HG03045 (cell line): ENCODE results near the gene SLC30A4.

ENCODE experiments used
- ATAC-seq: cut with Tn5 transposase; IDR thresholded peaks from one replicate; pipeline ENCODE4 v1.9.1; 2021; ENCODE audit warnings: mild to moderate bottlenecking, moderate library complexity; ENCODE audit not compliant: unreplicated experiment

The SLC30A4 gene

GRCh38 chr15:45454814-45455213 lies 67.7 kb downstream of the SLC30A4 start:
- peak; percentile 65 for ATAC-seq

DNA sequence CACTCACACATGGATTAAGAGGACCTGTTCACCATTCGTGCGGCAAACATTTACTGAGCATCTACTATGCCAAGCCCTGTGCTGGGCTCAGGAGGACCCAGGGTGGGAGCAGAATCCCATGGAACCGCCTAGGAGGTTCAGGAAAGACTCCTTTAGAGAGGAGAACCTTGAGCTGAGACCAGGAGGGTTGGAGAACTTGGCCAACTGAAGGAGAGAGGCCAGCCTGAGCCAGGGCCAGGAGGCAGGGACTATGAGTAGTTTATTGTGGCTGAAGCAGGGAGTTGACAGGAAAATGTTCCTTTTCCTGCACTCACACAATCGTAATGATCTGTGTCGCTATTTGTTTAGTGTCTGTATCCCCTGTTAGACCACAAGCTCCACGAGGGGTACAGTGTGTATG lies 71.3 kb downstream of the SLC30A4 start:
- no peak for ATAC-seq

DNA sequence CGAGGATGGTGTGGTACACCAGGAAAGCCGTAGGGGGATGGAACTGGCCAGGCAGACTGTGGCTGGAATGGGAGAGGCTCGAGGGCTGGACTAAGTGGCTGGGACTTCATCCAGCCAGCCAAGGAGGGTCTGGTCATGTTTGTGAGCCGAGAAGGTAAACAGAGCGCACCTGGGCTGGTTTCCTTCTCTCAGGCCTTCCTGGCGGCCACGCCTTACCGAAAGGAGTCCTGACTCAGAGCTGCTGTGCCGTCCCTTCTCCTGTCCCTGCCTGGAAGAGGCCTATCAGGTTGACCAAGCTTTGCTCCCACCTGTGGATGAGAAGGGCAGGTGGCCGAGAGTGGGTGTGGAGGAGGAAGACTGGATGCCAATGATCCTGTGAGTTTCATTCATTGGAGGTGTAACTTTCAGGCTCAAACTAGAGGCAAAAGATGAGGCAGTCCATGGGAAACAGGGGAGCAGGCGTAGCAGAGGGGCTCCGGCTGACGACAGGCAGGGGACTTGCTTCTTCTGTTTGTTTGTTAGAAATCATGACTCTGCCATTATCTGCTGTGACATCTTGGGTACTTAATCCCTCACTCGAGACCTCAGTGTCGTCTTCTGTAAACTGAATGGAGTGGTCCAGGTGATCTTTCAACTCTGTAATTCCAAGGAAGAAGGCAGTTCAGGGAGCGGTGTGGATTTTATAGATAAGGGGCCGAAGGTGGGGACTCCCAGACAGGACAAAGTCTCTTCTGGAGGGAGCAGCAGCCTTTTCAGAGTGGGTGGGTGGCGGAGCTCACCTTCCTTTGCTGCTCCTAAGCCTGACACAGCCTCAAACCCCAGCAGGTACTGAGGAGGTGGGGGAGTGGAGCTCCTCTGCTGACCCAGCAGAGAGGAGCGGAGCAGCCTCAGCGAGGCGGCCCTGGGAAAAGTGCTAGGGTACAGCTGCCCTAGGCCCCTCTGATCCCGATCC lies 72.4 kb downstream of the SLC30A4 start:
- no peak for ATAC-seq

- no peak for ATAC-seq
These were observed 73.2 kb downstream of the SLC30A4 start for GRCh38 chr15:45449395-45449794.

DNA sequence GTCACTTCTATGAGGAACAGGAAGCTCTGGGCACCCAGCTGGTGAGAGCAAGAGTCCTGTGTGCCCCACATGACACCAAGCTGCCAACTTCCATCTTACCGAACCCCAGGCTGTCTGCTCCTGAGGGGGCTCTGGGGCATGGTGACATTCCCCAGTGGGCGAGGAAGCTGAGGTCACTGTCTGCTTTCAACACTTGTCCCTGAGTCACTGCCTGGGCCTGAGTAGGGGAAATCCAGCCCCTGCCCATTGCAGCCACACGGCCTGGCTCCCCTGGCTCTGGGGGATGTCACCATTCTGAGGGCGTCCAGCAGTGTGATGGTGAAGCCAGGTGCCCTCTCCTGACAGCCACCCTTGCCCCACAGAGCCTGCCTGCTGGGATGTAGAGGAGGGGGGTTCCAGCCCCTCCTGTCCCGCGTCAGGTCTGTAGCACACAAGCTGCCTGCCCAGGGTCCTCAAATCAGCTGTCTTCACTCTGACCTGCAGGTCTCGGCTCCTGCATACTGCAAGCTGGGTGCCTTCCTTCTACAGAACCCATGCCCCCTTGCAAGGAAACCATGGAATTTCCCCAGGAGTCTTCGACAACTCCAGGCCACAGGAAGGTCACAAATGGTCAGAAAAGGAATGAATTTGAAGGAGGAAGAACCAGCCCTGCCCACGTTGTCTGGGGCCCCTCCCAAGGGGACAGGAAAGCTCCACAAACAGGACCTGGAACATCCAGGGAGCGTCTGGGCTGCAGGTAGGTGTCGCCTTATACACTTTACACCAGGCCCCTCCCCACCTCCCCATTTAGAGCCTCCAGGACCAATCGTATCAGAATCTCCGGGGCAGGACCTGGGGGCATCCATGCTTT lies 74.3 kb downstream of the SLC30A4 start:
- ATAC-seq, result peak; percentile 44

DNA sequence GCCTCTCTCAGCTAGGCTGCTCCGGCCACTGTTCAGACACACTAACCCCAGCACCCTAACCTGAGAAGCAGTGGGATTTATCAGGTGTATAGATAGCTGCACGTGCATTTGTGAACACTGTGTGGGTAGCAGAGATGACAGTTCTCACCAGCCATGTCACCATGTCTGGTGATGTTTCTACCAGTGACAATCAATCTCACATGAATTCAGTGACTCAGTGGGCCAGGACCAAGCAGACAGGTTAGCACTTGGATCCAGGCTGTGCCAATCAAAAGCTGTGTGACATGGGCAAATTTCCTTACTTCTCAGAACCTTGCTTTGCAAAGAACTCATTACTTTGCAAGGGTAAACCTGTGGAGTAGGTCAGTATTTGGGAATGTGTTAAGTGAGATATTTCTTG lies 78.9 kb downstream of the SLC30A4 start:
- no peak for ATAC-seq

DNA sequence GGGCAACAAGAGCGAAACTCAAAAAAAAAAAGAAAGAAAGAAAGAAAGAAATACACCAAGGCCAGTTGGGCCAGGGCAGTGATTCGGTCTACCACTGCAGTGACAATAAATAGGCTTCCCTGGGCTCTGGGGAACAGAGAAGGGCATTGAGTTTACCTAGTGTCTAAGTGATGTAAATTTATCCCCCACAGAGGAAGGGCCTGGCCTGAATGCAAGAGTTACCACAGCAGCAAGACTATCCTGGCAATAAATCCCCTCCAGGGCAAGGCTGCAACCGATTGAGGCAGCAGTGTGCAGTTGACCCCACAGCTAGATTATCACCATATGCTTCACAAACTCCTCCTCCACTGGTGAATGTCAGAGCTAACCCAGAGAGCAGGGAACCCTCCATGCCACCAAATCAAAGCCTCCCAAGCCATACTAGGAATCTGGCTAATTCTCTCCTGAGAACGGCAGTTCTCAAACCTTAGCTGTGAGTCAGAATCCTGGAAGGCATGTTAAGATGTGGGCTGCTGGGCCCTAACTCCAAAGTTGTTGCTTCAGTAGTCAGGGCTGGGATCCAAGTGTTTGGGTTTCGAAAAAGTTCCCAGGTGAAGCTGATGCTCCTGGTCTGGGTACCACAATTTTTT lies 79.9 kb downstream of the SLC30A4 start:
- no peak for ATAC-seq

- no peak for ATAC-seq
These were observed 80.9 kb downstream of the SLC30A4 start for GRCh38 chr15:45441686-45442085.

GRCh38 chr15:45441036-45441435 lies 81.5 kb downstream of the SLC30A4 start:
- ATAC-seq, result no peak

DNA sequence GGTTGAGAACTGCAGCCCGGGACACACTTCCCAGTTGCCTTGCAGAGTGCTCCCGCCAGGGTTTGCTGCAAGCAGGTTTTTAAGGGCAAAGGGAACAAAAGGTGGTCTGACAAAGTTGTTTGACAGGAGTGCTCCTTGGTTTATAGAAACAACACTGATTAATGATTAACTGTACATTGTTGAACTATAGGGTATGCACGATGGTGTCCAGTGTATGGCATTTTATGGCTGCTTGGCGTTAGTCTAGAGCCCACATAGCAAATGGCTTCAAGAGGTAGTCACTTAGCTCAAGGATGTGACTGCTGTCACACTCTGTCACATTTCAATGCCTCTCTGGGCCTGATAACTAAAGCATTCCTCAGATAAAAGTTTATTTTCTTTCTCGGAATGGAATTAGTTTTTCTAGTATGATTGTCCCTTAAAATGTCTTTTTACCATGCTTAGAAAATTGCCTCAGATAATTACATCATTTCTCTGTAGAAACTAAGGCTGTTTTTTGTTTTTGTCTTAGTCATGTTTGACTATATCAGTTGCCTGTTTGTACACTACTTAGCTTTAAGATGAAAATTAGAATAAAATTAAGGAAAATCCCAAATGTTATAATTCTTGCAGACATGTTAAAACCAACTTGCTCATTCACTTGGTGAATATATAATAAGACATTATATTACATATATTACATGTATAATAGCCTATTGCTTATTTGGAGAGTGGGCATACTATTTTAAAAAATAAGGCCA lies 82.9 kb downstream of the SLC30A4 start:
- ATAC-seq, result no peak

- ATAC-seq, result no peak
These were observed 87.2 kb downstream of the SLC30A4 start for GRCh38 chr15:45435124-45435903.

GRCh38 chr15:45434078-45434567 lies 88.4 kb downstream of the SLC30A4 start:
- no peak for ATAC-seq

DNA sequence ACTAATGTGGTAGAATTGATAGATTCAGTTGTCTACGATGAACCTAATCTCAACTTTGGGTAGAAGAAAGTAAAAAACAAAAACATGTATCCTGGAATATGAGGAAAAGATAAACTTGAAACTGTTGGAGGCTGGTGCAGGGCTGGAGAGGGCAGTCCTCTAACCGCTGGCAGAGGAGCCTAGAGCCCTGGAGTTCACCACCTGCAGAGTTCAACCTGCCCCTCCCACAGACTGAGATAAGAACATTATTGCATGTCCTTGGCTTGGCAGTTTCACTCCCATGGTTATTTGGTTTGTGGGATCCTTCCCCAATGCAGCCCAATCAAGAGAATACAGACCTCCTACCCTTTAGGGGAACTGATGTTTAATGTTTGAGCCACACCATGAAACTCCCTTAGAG lies 91.0 kb downstream of the SLC30A4 start:
- ATAC-seq, result no peak

GRCh38 chr15:45429941-45430792 lies 92.4 kb downstream of the SLC30A4 start:
- peak; percentile 70 for ATAC-seq
